ENCODE results near the gene RSU1.
A peak's percentile ranks its signal among the peaks of the same experiment; 100 is the strongest.

The RSU1 gene

GRCh38 chr10:16817125-16818019, at the start of gene RSU1:
Gene RSU1, minus strand, starts transcription at chr10:16817424. Its CDS starts 343 bp downstream, at chr10:16817081.
- Histone ChIP-seq H3K4me3 (ENCODE audit: low read depth, low read length, poor library complexity, severe bottlenecking) (peak within 1 kb of the TSS; percentile 80), H3K9ac (ENCODE audit: low read length) (peak within 1 kb of the TSS; percentile 75), H3F3A (ENCODE audit: insufficient read depth, low read length) (no peaks in the 10 kb centered on the region), H3K36me3 (ENCODE audit: insufficient read depth, low read length) (no peaks in the 10 kb centered on the region), H3K9me3 (ENCODE audit: low read length) (no peaks in the 10 kb centered on the region; the same call in 1 of the 2 replicates), H3K27ac (ENCODE audit: low read depth, low read length, poor library complexity, severe bottlenecking) (no peak within 1 kb of the TSS), H4K20me1 (ENCODE audit: insufficient read depth, low read length) (no peaks in the 10 kb centered on the region), H3K9me2 (ENCODE audit: low read depth, low read length) (no peaks in the 10 kb centered on the region), H2AFZ (ENCODE audit: low read length) (peak within 1 kb of the TSS; percentile 73), H3K79me2 (ENCODE audit: insufficient read depth, low read length) (no peaks in the 10 kb centered on the region), H3K4me2 (ENCODE audit: low read length) (peak within 1 kb of the TSS; percentile 88), H3K4me1 (ENCODE audit: insufficient read depth, low read length, severe bottlenecking) (peaks cover 20% of the 10 kb centered on the region), H3K27me3 (ENCODE audit: insufficient read depth, low read length) (no peaks in the 10 kb centered on the region)
- TF ChIP-seq, protein P1, sequence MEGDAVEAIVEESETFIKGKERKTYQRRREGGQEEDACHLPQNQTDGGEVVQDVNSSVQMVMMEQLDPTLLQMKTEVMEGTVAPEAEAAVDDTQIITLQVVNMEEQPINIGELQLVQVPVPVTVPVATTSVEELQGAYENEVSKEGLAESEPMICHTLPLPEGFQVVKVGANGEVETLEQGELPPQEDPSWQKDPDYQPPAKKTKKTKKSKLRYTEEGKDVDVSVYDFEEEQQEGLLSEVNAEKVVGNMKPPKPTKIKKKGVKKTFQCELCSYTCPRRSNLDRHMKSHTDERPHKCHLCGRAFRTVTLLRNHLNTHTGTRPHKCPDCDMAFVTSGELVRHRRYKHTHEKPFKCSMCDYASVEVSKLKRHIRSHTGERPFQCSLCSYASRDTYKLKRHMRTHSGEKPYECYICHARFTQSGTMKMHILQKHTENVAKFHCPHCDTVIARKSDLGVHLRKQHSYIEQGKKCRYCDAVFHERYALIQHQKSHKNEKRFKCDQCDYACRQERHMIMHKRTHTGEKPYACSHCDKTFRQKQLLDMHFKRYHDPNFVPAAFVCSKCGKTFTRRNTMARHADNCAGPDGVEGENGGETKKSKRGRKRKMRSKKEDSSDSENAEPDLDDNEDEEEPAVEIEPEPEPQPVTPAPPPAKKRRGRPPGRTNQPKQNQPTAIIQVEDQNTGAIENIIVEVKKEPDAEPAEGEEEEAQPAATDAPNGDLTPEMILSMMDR (IDR thresholded peaks at IDR 0.05; ENCODE audit: low read length) = no peak
- no peak for TF ChIP-seq EZH2 (IDR thresholded peaks at IDR 0.05; ENCODE audit: borderline replicate concordance, low read length)

GRCh38 chr10:16866541-16867275, 49.5 kb upstream of the RSU1 start:
- Histone ChIP-seq H3K9ac (ENCODE audit: low read length) (no peak overlapping the region), H3K9me2 (ENCODE audit: low read depth, low read length) (no peaks in the 10 kb centered on the region), H3K27ac (ENCODE audit: low read depth, low read length, poor library complexity, severe bottlenecking) (no peak overlapping the region), H3K4me1 (ENCODE audit: insufficient read depth, low read length, severe bottlenecking) (no peaks in the 10 kb centered on the region), H3K79me2 (ENCODE audit: insufficient read depth, low read length) (no peaks in the 10 kb centered on the region), H3K27me3 (ENCODE audit: insufficient read depth, low read length) (no peaks in the 10 kb centered on the region), H3K4me3 (ENCODE audit: low read depth, low read length, poor library complexity, severe bottlenecking) (no peak overlapping the region), H3K36me3 (ENCODE audit: insufficient read depth, low read length) (no peaks in the 10 kb centered on the region), H2AFZ (ENCODE audit: low read length) (no peak overlapping the region), H4K20me1 (ENCODE audit: insufficient read depth, low read length) (no peaks in the 10 kb centered on the region), H3K9me3 (ENCODE audit: low read length) (no peaks in the 10 kb centered on the region), H3K4me2 (ENCODE audit: low read length) (no peak overlapping the region), H3F3A (ENCODE audit: insufficient read depth, low read length) (no peaks in the 10 kb centered on the region)
- TF ChIP-seq, protein P1 (IDR thresholded peaks at IDR 0.05; ENCODE audit: low read length) = no peak
- no peak for TF ChIP-seq EZH2 (IDR thresholded peaks at IDR 0.05; ENCODE audit: borderline replicate concordance, low read length)

- Histone ChIP-seq H3K27ac (ENCODE audit: low read depth, low read length, poor library complexity, severe bottlenecking) (no peak overlapping the region), H3K4me2 (ENCODE audit: low read length) (no peak overlapping the region), H2AFZ (ENCODE audit: low read length) (no peak overlapping the region)
These were observed 48.5 kb upstream of the RSU1 start for GRCh38 chr10:16865766-16866165.

More at GRCh38 chr10:16865766-16866165, 48.5 kb upstream of the RSU1 start:
- Histone ChIP-seq H3K4me1 (ENCODE audit: insufficient read depth, low read length, severe bottlenecking) (no peaks in the 10 kb centered on the region), H3K9me3 (ENCODE audit: low read length) (no peaks in the 10 kb centered on the region), H4K20me1 (ENCODE audit: insufficient read depth, low read length) (no peaks in the 10 kb centered on the region), H3K36me3 (ENCODE audit: insufficient read depth, low read length) (no peaks in the 10 kb centered on the region), H3F3A (ENCODE audit: insufficient read depth, low read length) (no peaks in the 10 kb centered on the region), H3K9me2 (ENCODE audit: low read depth, low read length) (no peaks in the 10 kb centered on the region), H3K4me3 (ENCODE audit: low read depth, low read length, poor library complexity, severe bottlenecking) (no peak overlapping the region), H3K9ac (ENCODE audit: low read length) (no peak overlapping the region), H3K27me3 (ENCODE audit: insufficient read depth, low read length) (no peaks in the 10 kb centered on the region), H3K79me2 (ENCODE audit: insufficient read depth, low read length) (no peaks in the 10 kb centered on the region)
- TF ChIP-seq, protein P1 (IDR thresholded peaks at IDR 0.05; ENCODE audit: low read length) = no peak
- no peak for TF ChIP-seq EZH2 (IDR thresholded peaks at IDR 0.05; ENCODE audit: borderline replicate concordance, low read length)

Data from OCI-LY1 (cell line).